AG04449 (cell line): ENCODE data around the gene SPOCK3.

Experiments used
- CTCF ChIA-PET: fragments of 350-600 bp; formaldehyde crosslinking; extraction: SDS; loops from one replicate; lab custom pipeline; 2021; ENCODE audit warnings: antibody characterized with exemption; lab: Yijun Ruan, JAX
- POLR2A ChIA-PET: fragments of 400-600, 350-600 bp; formaldehyde crosslinking; extraction: SDS; loops from one replicate; lab custom pipeline; 2020; ENCODE audit warnings: antibody characterized with exemption, inconsistent platforms; lab: Yijun Ruan, JAX
- DNase-seq: peaks from one replicate; pipeline ENCODE4 v3.0.0-alpha.2; 2010; ENCODE audit warnings: low read depth, low spot score
- H3K4me3 ChIP-seq: 2 replicates; pipeline ENCODE4 v1.5.1; 2011; ENCODE audit warnings: low read depth, mild to moderate bottlenecking, control low read depth, low read length
- CTCF ChIP-seq: IDR thresholded peaks from one replicate; pipeline ENCODE4 v1.5.1; 2011; ENCODE audit warnings: mild to moderate bottlenecking, moderate library complexity, low read length, control low read depth, inconsistent platforms; ENCODE audit not compliant: insufficient read depth; ENCODE audit errors: missing control alignments

The SPOCK3 gene

DNA sequence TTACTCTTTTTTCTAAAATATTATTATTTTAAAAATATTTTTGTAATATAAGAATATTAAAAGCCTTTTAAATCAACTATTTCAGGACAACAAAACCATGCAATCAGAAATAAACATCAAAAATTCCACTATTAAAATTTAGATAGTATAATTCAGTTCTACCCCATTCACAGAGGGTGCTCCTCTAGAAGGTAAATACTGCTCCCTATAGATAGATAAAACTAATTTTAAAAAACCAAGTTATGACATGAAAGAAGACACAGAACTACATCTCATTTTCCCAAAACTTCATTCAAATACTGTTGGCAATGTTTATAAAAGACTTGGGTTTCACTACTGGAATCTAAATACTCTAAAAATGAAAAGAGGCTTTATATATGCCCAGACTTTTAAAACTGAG, 219.3 kb downstream of the SPOCK3 start:
- no peak overlapping the region for H3K4me3 ChIP-seq
- no peak for DNase-seq
- POLR2A ChIA-PET = no interaction called here
- no peak for TF ChIP-seq CTCF
- CTCF ChIA-PET = interaction anchor here (1.4 kb wide), 1 partner anchor 1138 kb away, joined by 6 read pairs; no protein-coding TSS in a partner anchor

GRCh38 chr4:167003326-167003725, 231.0 kb downstream of the SPOCK3 start:
- no peak for TF ChIP-seq CTCF
- CTCF ChIA-PET = interaction anchor here (1.1 kb wide), 1 partner anchor 19 kb away, joined by 4 read pairs; no protein-coding TSS in a partner anchor
- no peak overlapping the region for H3K4me3 ChIP-seq
- DNase-seq = no peak
- POLR2A ChIA-PET = no interaction called here

GRCh38 chr4:167000141-167000852, 234.0 kb downstream of the SPOCK3 start:
- H3K4me3 ChIP-seq = no peak overlapping the region
- no peak for DNase-seq
- ChIA-PET CTCF (no interaction called here), POLR2A (no interaction called here)
- TF ChIP-seq CTCF = no peak

GRCh38 chr4:166996216-166996615, 238.1 kb downstream of the SPOCK3 start:
- no peak for TF ChIP-seq CTCF
- POLR2A ChIA-PET = no interaction called here
- no peak for DNase-seq
- H3K4me3 ChIP-seq = no peak overlapping the region
- CTCF ChIA-PET = no interaction called here

GRCh38 chr4:166994686-166995085, 239.6 kb downstream of the SPOCK3 start:
- no peak for DNase-seq
- TF ChIP-seq CTCF = no peak
- ChIA-PET POLR2A (no interaction called here), CTCF (no interaction called here)
- H3K4me3 ChIP-seq = no peak overlapping the region

- no peak for DNase-seq
- no peak for TF ChIP-seq CTCF
- POLR2A ChIA-PET = no interaction called here
- CTCF ChIA-PET = no interaction called here
- H3K4me3 ChIP-seq = no peak overlapping the region
These were observed 243.2 kb downstream of the SPOCK3 start for GRCh38 chr4:166991006-166991561.
